Gastrocnemius medialis (tissue), 4 donors: ENCODE results near the gene RNASEH2B.

Experiments used
- POLR2A ChIP-seq, 2 donors: fragments of 450-650 bp; IDR thresholded peaks; one replicate each; pipeline ENCODE4 v1.6.1; 2017; ENCODE audit warnings: antibody characterized with exemption in 2 of 2, mild to moderate bottlenecking in 2 of 2, moderate library complexity in 2 of 2
- TF ChIP-seq, protein P1 (sequence below), 5 experiments: fragments of 450-650 bp in 3 of 5; fragments of 200-600 bp in 2 of 5; sonication (generic) in 2 of 5; IDR thresholded peaks in 4 of 5; conservative IDR thresholded peaks in 1 of 5; 1 replicate in 4 of 5; 2 replicates in 1 of 5; pipeline ENCODE4 v1.5.1; 2016 to 2019; ENCODE audit warnings: antibody characterized with exemption in 5 of 5, mild to moderate bottlenecking in 3 of 5, moderate library complexity in 3 of 5

GRCh38 chr13:50945669-50946068, 36.1 kb downstream of the RNASEH2B start:
- TF ChIP-seq POLR2A (IDR thresholded peaks at IDR 0.05) = no peak
- TF ChIP-seq, protein P1, sequence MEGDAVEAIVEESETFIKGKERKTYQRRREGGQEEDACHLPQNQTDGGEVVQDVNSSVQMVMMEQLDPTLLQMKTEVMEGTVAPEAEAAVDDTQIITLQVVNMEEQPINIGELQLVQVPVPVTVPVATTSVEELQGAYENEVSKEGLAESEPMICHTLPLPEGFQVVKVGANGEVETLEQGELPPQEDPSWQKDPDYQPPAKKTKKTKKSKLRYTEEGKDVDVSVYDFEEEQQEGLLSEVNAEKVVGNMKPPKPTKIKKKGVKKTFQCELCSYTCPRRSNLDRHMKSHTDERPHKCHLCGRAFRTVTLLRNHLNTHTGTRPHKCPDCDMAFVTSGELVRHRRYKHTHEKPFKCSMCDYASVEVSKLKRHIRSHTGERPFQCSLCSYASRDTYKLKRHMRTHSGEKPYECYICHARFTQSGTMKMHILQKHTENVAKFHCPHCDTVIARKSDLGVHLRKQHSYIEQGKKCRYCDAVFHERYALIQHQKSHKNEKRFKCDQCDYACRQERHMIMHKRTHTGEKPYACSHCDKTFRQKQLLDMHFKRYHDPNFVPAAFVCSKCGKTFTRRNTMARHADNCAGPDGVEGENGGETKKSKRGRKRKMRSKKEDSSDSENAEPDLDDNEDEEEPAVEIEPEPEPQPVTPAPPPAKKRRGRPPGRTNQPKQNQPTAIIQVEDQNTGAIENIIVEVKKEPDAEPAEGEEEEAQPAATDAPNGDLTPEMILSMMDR (IDR thresholded peaks at IDR 0.05 in 4 of 5, conservative IDR thresholded peaks at IDR 0.05 in 1 of 5) = no peak
